ENCODE measurements around the gene GOLGA3.
"Not testable (repeated sequence)": the region's sequence is repeated elsewhere in the genome, so short reads cannot be mapped to it uniquely, and the experiment has no call there.

Gene GOLGA3

DNA sequence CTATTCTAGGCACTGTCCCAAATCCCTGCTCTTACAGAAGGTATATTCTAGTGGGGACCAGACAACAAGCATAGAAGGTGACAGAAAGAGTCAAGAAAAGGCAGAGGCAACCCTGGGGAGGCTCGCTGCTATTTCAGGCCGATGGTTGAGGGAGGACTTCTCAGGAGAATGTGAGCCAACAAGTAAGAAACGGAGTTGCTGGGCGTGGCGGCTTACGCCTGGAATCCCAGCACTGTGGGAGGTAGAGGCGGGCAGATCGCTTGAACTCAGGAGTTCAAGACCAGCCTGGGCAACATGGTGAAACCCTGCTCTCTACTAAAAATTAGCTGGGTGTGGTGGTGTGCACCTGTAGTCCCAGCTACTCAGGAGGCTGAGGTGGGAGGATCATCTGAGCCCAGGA, 4.7 kb upstream of the GOLGA3 start:
- no peak overlapping the region for H3K4me3 ChIP-seq (ENCODE audit: low read length)
- peaks cover 30% of the 10 kb centered on the region for H3K36me3 ChIP-seq (ENCODE audit: insufficient read depth, low read length)
- H3K9ac ChIP-seq (ENCODE audit: low read depth, low read length) = no peak overlapping the region
- H3K27me3 ChIP-seq (ENCODE audit: control insufficient read depth, insufficient read depth, low read length) = no peaks in the 10 kb centered on the region
- H3K4me1 ChIP-seq (ENCODE audit: control insufficient read depth, insufficient read depth, low read length) = peaks cover 3% of the 10 kb centered on the region
- H3K4me2 ChIP-seq (ENCODE audit: low read length) = no peak overlapping the region
- H3K9me3 ChIP-seq (replicated peaks; ENCODE audit: low read length) = no peaks in the 10 kb centered on the region

DNA sequence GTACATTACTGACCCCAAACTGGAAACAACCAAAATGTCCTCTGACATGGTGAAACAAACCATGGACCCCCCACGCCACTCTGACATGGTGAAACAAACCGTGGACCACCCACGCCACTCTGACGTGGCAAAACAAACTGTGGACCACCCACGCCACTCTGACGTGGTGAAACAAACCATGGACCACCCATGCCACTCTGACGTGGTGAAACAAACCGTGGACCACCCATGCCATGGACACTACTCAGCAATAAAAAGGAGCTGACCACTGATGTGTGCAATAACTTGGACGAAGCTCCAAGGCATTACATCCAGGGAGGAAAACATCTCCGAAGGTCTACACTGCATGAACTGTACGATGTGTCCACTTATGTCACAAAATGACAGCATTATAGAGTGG, 3.1 kb upstream of the GOLGA3 start:
- Histone ChIP-seq H3K4me3 (ENCODE audit: low read length) (no peak overlapping the region), H3K4me1 (ENCODE audit: control insufficient read depth, insufficient read depth, low read length) (peaks cover 13% of the 10 kb centered on the region), H3K27me3 (ENCODE audit: control insufficient read depth, insufficient read depth, low read length) (no peaks in the 10 kb centered on the region)

DNA sequence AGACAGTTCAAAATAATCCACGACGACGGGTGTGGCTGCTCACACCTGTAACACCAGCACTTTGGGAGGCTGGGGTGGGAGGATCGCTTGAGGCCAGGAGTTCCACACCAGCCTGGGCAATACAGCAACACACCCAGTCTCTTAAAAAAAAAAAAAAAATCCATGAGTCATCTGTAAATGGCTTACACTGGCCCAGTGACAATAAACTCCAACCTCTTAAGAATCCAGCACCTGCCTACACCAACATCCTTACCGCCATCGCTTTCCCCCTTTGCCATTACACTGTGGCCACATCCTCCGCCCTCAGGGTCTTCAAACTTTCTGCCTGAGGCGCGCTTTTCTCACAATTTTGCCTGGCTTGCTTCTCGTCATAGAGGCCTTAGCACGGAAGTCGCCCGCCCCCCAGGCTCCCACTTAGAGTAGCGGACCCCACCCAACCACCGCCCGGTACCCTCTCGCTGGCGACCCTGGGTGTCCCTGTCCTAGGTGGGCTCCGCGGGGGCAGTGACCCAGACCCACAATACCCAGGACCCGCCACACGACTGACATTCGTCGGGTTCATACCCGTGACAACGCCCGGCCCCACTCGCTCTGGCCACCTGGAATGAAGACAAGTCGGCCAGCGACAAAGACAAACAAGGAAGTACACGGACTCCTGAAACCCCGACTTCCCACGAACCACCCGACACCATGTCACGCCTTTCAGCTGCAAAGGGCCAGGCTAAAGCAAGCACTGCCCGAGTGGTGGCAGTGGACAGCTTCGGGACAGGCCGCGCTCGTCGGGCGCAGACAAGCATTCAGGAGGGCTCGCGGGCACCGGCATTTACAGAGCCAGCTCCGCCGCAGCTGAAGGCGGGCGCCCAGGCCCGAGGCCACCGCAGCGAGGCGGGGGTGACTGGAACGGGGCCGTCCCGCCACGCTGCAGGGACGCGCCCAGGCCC, 636 bp downstream of the GOLGA3 start:
- peak overlapping the region; percentile 85 for H3K4me3 ChIP-seq (ENCODE audit: low read length)
- H3K36me3 ChIP-seq (ENCODE audit: insufficient read depth, low read length) = peaks cover 45% of the 10 kb centered on the region
- peak overlapping the region; percentile 96 for H3K9ac ChIP-seq (ENCODE audit: low read depth, low read length)

More for the DNA sequence above, 3.1 kb upstream of the GOLGA3 start:
- H3K9ac ChIP-seq (ENCODE audit: low read depth, low read length) = no peak overlapping the region
- H3K4me2 ChIP-seq (ENCODE audit: low read length) = no peak overlapping the region
- peaks cover 28% of the 10 kb centered on the region for H3K36me3 ChIP-seq (ENCODE audit: insufficient read depth, low read length)
- no peaks in the 10 kb centered on the region for H3K9me3 ChIP-seq (replicated peaks; ENCODE audit: low read length)

DNA sequence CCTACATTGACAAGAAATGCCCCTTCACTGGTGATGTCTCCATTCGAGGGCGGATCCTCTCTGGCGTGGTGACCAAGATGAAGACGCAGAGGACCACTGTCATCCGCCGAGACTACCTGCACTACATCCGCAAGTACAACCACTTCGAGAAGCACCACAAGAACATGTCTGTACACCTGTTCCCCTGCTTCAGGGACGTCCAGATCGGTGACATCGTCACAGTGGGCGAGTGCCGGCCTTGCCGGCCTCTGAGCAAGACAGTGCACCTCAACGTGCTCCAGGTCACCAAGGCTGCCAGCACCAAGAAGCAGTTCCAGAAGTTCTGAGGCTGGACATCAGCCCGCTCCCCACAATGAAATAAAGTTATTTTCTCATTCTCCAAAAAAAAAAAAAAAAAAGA, 2.8 kb downstream of the GOLGA3 start:
- no peak overlapping the region for H3K4me3 ChIP-seq (ENCODE audit: low read length)
- H3K4me1 ChIP-seq (ENCODE audit: control insufficient read depth, insufficient read depth, low read length) = peaks cover 30% of the 10 kb centered on the region
- H3K9me3 ChIP-seq (replicated peaks; ENCODE audit: low read length) = no peaks in the 10 kb centered on the region
- H3K4me2 ChIP-seq (ENCODE audit: low read length) = no peak overlapping the region
- peaks cover 46% of the 10 kb centered on the region for H3K36me3 ChIP-seq (ENCODE audit: insufficient read depth, low read length)
- H3K27me3 ChIP-seq (ENCODE audit: control insufficient read depth, insufficient read depth, low read length) = no peaks in the 10 kb centered on the region
- H3K9ac ChIP-seq (ENCODE audit: low read depth, low read length) = no peak overlapping the region

More for the DNA sequence above, 636 bp downstream of the GOLGA3 start:
- Histone ChIP-seq H3K4me2 (ENCODE audit: low read length) (peak overlapping the region; percentile 88), H3K4me1 (ENCODE audit: control insufficient read depth, insufficient read depth, low read length) (peaks cover 30% of the 10 kb centered on the region), H3K27me3 (ENCODE audit: control insufficient read depth, insufficient read depth, low read length) (no peaks in the 10 kb centered on the region), H3K9me3 (replicated peaks; ENCODE audit: low read length) (no peaks in the 10 kb centered on the region)

DNA sequence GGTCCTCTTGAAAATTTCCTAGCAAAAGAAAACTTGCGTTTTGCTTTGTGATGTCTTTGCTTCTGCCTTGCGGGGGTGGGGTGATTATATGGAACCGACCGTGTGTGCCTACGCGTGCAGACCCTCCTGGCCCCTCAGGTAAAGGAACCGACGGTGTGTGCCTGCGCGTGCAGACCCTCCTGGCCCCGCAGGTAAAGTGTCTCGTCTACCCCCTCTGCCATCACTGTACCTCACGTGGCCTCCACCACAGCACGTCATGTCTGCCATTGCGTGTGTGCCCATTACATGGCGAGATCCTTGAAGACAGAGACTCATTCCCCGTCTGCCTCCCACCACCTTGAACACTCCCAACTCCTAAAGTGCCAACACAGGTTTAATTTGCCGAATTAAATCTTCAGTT, 3.6 kb downstream of the GOLGA3 start:
- H3K4me2 ChIP-seq (ENCODE audit: low read length) = no peak overlapping the region
- no peak overlapping the region for H3K9ac ChIP-seq (ENCODE audit: low read depth, low read length)
- peaks cover 52% of the 10 kb centered on the region for H3K36me3 ChIP-seq (ENCODE audit: insufficient read depth, low read length)
- H3K4me1 ChIP-seq (ENCODE audit: control insufficient read depth, insufficient read depth, low read length) = peaks cover 30% of the 10 kb centered on the region
- no peaks in the 10 kb centered on the region for H3K9me3 ChIP-seq (replicated peaks; ENCODE audit: low read length)
- H3K4me3 ChIP-seq (ENCODE audit: low read length) = no peak overlapping the region
- no peaks in the 10 kb centered on the region for H3K27me3 ChIP-seq (ENCODE audit: control insufficient read depth, insufficient read depth, low read length)

DNA sequence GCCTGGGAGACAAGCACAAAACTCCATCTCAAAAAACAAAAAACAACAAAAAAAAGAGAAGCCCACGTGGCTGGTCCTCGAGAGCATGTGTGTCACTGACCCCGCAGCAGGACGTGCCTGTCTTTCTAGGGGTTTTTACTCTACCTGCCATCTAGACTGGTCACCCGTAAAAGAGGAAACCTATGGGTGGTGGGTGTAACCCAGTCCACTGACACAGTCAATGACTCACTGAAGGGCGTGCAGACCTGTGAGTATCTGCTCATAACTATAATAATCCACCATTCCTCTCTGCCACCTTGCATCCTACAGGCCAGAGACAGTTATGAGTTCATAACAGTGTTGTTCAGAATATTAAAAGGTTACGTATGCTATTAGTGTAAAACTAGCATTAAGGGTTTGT, 4.6 kb downstream of the GOLGA3 start:
- Histone ChIP-seq H3K4me1 (ENCODE audit: control insufficient read depth, insufficient read depth, low read length) (peaks cover 27% of the 10 kb centered on the region), H3K9me3 (replicated peaks; ENCODE audit: low read length) (no peaks in the 10 kb centered on the region), H3K4me2 (ENCODE audit: low read length) (no peak overlapping the region), H3K4me3 (ENCODE audit: low read length) (no peak overlapping the region), H3K27me3 (ENCODE audit: control insufficient read depth, insufficient read depth, low read length) (no peaks in the 10 kb centered on the region), H3K36me3 (ENCODE audit: insufficient read depth, low read length) (peaks cover 60% of the 10 kb centered on the region), H3K9ac (ENCODE audit: low read depth, low read length) (no peak overlapping the region)

DNA sequence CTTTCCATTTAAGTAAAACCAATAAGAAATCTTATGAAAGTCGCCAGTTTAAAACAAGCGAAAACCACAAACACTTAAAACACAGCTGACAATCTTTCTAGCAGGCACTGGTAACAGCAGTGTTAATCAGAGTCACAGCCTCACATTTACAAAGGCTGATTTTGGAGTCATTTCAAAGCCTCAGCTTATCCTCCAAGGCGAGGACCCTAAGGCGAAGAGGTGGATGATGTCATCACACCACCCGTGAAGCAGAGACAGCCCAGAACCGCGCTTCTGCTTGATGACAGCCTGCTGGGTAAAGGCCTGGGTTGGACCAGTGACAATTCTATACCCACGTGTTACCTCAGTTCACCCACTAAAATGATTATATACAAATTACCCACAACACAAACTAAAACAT, 10.1 kb downstream of the GOLGA3 start:
- no peak overlapping the region for H3K4me2 ChIP-seq (ENCODE audit: low read length)
- no peaks in the 10 kb centered on the region for H3K4me1 ChIP-seq (ENCODE audit: control insufficient read depth, insufficient read depth, low read length)
- no peak overlapping the region for H3K9ac ChIP-seq (ENCODE audit: low read depth, low read length)
- no peaks in the 10 kb centered on the region for H3K27me3 ChIP-seq (ENCODE audit: control insufficient read depth, insufficient read depth, low read length)
- H3K36me3 ChIP-seq (ENCODE audit: insufficient read depth, low read length) = peaks cover 57% of the 10 kb centered on the region
- H3K4me3 ChIP-seq (ENCODE audit: low read length) = no peak overlapping the region
- H3K9me3 ChIP-seq (replicated peaks; ENCODE audit: low read length) = no peaks in the 10 kb centered on the region

DNA sequence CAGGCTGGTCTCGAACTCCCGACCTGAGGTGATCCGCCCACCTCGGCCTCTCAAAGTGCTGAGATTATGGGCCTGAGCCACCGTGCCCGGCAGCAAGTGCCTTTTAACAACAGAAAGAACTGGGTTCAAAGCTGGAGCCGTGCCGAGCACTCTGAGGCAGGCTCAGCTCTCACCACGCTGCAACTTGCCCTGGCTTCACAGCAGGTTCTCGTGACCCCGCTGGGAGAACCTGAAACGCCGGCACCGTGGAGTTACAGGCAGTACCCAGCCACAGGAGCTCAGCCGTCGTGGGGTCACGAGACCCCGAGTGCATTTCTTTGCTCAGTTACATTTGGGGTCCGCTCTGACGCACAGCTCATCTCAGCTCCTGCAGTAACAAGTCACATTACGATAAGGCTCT, 14.4 kb downstream of the GOLGA3 start:
- H3K4me1 ChIP-seq (ENCODE audit: control insufficient read depth, insufficient read depth, low read length) = peaks cover 5% of the 10 kb centered on the region
- no peaks in the 10 kb centered on the region for H3K27me3 ChIP-seq (ENCODE audit: control insufficient read depth, insufficient read depth, low read length)
- H3K36me3 ChIP-seq (ENCODE audit: insufficient read depth, low read length) = peaks cover 66% of the 10 kb centered on the region
- no peak overlapping the region for H3K4me3 ChIP-seq (ENCODE audit: low read length)
- no peak overlapping the region for H3K9ac ChIP-seq (ENCODE audit: low read depth, low read length)
- H3K9me3 ChIP-seq (replicated peaks; ENCODE audit: low read length) = no peaks in the 10 kb centered on the region
- H3K4me2 ChIP-seq (ENCODE audit: low read length) = no peak overlapping the region

DNA sequence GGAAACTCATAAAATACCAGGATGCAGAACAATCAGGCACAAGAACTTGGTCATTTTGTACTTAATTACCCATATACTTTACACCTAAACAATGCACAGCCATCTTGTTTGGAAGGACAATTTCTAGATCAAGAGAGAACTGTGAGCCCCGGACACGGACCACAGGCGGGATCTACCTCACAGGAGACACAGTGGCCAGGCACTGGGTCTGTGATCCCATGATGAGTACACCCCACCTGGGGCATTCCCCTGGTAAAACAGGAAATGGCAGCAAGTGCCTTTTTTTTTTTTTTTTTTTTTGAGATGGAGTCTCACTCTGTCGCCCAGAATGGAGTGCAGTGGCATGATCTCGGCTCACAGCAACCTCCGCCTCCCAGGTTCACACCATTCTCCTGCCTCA, 15.2 kb downstream of the GOLGA3 start:
- H3K36me3 ChIP-seq (ENCODE audit: insufficient read depth, low read length) = peaks cover 64% of the 10 kb centered on the region
- H3K4me1 ChIP-seq (ENCODE audit: control insufficient read depth, insufficient read depth, low read length) = peaks cover 5% of the 10 kb centered on the region
- H3K9me3 ChIP-seq (replicated peaks; ENCODE audit: low read length) = no peaks in the 10 kb centered on the region
- no peaks in the 10 kb centered on the region for H3K27me3 ChIP-seq (ENCODE audit: control insufficient read depth, insufficient read depth, low read length)
- no peak overlapping the region for H3K9ac ChIP-seq (ENCODE audit: low read depth, low read length)
- H3K4me2 ChIP-seq (ENCODE audit: low read length) = no peak overlapping the region
- no peak overlapping the region for H3K4me3 ChIP-seq (ENCODE audit: low read length)

DNA sequence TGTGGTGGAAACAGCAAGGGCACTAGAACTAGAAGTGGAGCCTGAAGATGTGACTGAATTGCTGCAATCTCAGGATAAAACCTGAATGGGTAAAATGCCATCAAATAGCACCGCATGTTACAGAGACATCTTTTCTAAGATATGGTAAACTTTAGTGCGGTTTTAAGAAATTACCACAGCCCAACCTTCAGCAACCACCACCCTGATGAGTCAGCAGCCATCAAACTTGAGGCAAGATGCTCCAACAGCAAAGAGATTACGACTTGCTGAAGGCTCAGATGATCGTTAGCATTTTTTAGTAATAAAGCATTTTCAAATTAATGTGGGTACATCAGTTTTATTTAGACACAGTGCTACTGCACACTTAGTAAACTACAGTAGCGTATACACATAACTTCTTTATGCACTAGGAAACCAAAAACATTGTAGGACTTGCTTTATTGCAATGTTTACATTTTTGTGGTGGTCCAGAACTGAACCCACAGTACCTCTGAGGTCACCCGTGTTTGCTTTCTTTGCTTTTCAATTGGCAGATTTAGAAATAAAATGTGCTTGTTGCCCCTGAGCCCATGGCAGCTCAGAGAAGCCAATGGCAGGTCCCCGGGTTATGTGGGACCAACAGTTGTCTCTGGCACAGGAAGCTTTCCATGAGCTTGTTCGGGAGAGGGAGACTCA, 15.9 kb downstream of the GOLGA3 start:
- Histone ChIP-seq H3K36me3 (ENCODE audit: insufficient read depth, low read length) (peaks cover 65% of the 10 kb centered on the region), H3K9me3 (replicated peaks; ENCODE audit: low read length) (no peaks in the 10 kb centered on the region), H3K4me3 (ENCODE audit: low read length) (no peak overlapping the region), H3K9ac (ENCODE audit: low read depth, low read length) (no peak overlapping the region), H3K4me2 (ENCODE audit: low read length) (no peak overlapping the region), H3K4me1 (ENCODE audit: control insufficient read depth, insufficient read depth, low read length) (peaks cover 5% of the 10 kb centered on the region), H3K27me3 (ENCODE audit: control insufficient read depth, insufficient read depth, low read length) (no peaks in the 10 kb centered on the region)

DNA sequence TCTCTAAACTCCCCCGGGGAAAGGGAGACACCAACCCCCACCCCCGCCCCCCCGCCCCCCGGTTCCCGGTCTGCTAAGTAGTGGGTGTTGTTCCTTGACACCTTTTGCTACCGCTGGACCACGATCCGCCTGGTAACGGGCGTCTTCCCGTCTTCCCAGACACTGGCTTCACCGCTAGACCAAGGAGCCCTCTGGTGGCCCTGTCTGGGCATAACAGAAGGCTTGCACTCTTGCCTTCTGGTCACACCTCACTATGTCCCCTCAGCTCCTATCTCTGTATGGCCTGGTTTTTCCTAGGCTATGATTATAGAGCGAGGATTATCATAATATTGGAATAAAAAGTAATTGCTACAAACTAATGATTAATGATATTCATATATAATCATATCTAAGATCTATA, 19.3 kb downstream of the GOLGA3 start:
- H3K4me1 ChIP-seq (ENCODE audit: control insufficient read depth, insufficient read depth, low read length); H3K9ac ChIP-seq (ENCODE audit: low read depth, low read length); H3K9me3 ChIP-seq (replicated peaks; ENCODE audit: low read length); H3K4me3 ChIP-seq (ENCODE audit: low read length); H3K4me2 ChIP-seq (ENCODE audit: low read length); H3K27me3 ChIP-seq (ENCODE audit: control insufficient read depth, insufficient read depth, low read length): not testable (repeated sequence)
- H3K36me3 ChIP-seq (ENCODE audit: insufficient read depth, low read length) = peaks cover 72% of the 10 kb centered on the region

Measured in skeletal muscle satellite cell (primary cell).